ENCODE measurements around the gene DIP2B. TPM values are rescaled to one million over a fixed set of nuclear protein-coding genes. Genes with fewer than 3 reads are reported as not detected.

Gene DIP2B
- total RNA-seq, 2 experiments from 2014 or later: 29.2 to 29.4 TPM

DNA sequence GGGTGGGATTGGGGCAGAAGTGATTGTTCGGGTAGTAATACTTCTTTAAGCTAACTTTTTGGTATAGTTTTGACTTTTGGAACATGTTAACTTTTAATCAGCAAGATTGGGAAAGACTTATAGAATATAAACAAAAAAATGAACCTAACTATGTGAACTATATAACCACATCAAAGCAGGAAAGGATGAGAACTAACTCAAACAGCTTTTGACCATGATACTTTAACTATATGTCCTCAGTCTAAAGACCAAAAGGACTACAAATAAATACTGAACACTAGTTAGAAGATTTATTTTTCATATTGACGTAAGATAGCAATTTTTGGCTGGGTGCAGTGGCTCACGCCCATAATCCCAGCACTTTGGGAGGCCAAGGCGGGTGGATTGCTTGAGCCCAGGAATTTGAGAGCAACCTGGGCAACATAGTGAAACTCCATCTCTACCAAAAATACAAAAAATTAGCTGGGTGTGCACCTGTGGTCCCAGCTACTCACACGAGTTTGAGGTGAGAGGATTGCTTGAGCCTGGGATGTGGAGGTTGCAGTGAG lies 150.7 kb downstream of the DIP2B start:
- H3K4me1 Mint-ChIP-seq: peaks cover 6% of the 10 kb centered on the region
- H3K27ac Mint-ChIP-seq: no peak overlapping the region
- no peaks in the 10 kb centered on the region for H3K27me3 Mint-ChIP-seq
- no peak for ATAC-seq
- no peak for DNase-seq
- CTCF ChIA-PET: interaction anchor here (0.6 to 1.0 kb wide), 2 partner anchors 324 to 362 kb away, joined by 3 read pairs; no protein-coding TSS in a partner anchor
- no peaks in the 10 kb centered on the region for H3K9me3 Mint-ChIP-seq (ENCODE audit: low read depth)
- H3K36me3 Mint-ChIP-seq (ENCODE audit: low read depth): peaks cover 5% of the 10 kb centered on the region
- no peak overlapping the region for H3K4me3 Mint-ChIP-seq
- intact Hi-C loops (cut with DNase I, micrococcal nuclease): no loop called here
- POLR2A ChIA-PET: no interaction called here

DNA sequence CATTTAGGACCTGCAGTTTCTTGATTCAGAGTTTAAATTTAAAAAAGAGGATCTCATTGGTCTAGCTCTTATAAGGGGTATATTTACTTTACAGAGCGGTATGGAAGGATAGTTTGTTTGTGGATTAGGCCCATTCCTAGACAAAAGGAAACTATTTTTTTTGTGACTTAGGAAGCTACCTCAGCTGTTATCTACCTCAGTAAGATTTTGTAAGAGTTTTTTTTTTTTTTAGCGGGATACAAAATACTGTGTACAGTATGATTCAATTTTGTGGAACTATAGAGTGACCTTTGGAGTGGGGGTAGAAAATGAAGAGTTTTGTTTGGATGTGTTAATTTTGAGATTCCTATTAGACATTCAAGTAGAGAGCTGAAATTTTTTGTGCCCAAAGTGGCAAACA lies 154.5 kb downstream of the DIP2B start:
- no peaks in the 10 kb centered on the region for H3K27me3 Mint-ChIP-seq
- no peaks in the 10 kb centered on the region for H3K9me3 Mint-ChIP-seq (ENCODE audit: low read depth)
- ChIA-PET CTCF (interaction anchor here (0.9 to 2.1 kb wide), 3 partner anchors 15 to 154 kb away, joined by 3 to 9 read pairs (median 3); partner anchors contain the start of gene DIP2B), POLR2A (interaction anchor here (0.6 kb wide), 1 partner anchor 320 kb away, joined by 11 read pairs; no protein-coding TSS in a partner anchor)
- intact Hi-C loops (cut with DNase I, micrococcal nuclease): no loop called here
- ATAC-seq: no peak
- no peak for DNase-seq
- H3K27ac Mint-ChIP-seq: no peak overlapping the region
- peaks cover 9% of the 10 kb centered on the region for H3K36me3 Mint-ChIP-seq (ENCODE audit: low read depth)
- H3K4me1 Mint-ChIP-seq: peaks cover 5% of the 10 kb centered on the region
- no peak overlapping the region for H3K4me3 Mint-ChIP-seq

DNA sequence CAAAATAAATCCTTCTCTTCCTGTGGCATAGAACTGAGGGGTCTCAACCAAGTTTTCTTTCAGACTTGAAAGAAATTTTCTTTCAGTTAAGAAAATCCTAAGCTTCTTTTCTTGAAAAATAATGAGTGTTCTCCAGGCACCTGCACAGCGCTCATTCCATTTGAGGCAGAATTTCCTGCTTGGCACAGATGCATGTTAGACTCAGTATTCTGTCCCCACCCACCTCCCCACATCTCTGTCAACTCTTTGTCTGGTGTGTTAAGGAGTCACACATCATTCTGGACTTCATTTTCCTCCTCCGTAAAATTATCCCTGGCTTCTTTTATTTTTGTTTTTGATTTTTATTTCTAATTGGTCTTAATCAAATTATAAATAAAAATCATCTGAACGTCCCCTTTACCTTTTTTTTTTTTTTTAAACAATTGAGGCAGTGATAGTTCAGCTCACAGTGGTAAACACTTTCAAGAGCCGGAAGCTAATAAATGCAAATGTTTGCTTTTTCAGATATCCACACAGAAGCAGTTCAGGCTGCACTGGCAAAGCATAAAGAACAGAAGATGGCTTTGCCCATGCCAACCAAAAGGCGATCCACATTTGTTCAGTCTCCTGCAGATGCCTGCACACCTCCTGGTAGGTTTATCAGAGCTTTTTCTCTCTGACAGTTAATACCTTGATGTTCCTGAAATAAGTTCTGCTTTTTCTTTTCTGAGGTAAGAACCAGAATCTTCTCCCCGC lies 155.1 kb downstream of the DIP2B start:
- peaks cover 2% of the 10 kb centered on the region for H3K4me1 Mint-ChIP-seq
- peaks cover 9% of the 10 kb centered on the region for H3K36me3 Mint-ChIP-seq (ENCODE audit: low read depth)
- H3K4me3 Mint-ChIP-seq: no peak overlapping the region
- no peaks in the 10 kb centered on the region for H3K27me3 Mint-ChIP-seq
- intact Hi-C loops (cut with DNase I, micrococcal nuclease): no loop called here
- H3K27ac Mint-ChIP-seq: no peak overlapping the region
- no peaks in the 10 kb centered on the region for H3K9me3 Mint-ChIP-seq (ENCODE audit: low read depth)
- POLR2A ChIA-PET: no interaction called here
- no peak for ATAC-seq
- DNase-seq: no peak
- CTCF ChIA-PET: interaction anchor here (0.6 to 2.1 kb wide), 5 partner anchors 12 to 155 kb away, joined by 3 to 9 read pairs (median 3); partner anchors contain the start of gene DIP2B

DNA sequence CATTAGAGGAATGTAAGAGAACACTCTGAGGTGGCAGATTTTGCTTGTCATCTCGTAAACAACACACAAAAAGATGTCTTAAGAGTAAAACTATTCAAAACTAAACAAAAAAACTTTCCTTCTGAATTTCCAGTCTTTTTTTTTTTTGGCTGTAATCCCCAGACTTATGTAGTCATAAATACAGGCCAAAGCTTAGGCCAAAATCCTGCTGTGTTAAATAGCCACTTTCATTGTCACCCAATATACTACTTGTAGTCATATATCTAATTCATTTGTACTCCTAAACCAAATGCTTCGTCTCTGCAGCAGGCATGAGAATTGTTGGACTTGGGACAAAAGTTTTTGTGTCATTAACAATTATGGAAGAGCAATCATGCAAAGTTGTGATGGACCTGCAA lies 155.6 kb downstream of the DIP2B start:
- H3K4me3 Mint-ChIP-seq: no peak overlapping the region
- ChIA-PET CTCF (interaction anchor here (0.5 to 2.1 kb wide), 5 partner anchors 16 to 1325 kb away, joined by 3 to 9 read pairs (median 3); partner anchors contain the start of gene DIP2B), POLR2A (no interaction called here)
- H3K36me3 Mint-ChIP-seq (ENCODE audit: low read depth): peaks cover 9% of the 10 kb centered on the region
- ATAC-seq (no peak), DNase-seq (no peak)
- H3K27me3 Mint-ChIP-seq: no peaks in the 10 kb centered on the region
- intact Hi-C loops (cut with DNase I, micrococcal nuclease): no loop called here
- H3K27ac Mint-ChIP-seq: no peak overlapping the region
- no peaks in the 10 kb centered on the region for H3K9me3 Mint-ChIP-seq (ENCODE audit: low read depth)
- H3K4me1 Mint-ChIP-seq: no peaks in the 10 kb centered on the region

DNA sequence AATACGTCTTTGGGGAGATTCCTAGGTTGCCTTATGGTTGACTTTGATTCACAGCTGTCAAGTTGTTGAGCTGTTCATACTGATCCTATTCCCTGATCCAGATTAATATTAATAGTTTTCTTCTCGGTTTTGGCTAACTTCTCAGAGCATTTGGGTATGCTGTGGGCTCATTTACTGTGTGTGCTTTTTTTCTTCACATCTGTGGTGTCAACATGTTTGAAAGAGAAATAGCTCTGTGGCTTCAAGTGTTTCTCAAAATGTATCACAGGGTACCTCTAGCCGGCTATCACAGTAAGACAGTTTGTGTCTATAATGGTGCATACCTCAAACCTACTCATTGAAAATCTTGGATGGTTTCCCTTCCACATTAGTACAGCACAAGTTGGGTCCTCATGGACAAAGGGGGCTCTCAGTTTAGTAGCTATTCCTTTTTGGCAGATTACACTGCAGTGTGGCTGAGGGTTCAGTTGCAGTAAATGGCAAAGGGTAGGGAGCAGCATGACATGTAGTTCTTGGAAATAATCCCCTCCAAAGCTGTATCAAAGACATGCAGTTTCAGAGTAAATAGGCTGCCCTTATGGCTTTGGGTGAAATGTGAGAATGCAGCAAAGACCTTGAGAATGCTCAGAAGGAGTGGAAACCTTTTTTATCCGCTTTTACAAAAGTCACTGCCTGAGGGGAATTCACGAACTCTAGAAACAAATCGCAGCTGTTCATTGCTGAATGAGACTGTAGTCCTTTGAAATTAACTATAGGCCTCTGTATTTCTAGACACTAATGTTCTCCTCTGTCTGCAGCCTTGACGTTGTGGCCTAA lies 156.7 kb downstream of the DIP2B start:
- H3K27ac Mint-ChIP-seq: no peak overlapping the region
- intact Hi-C loops (cut with DNase I, micrococcal nuclease): no loop called here
- no peaks in the 10 kb centered on the region for H3K4me1 Mint-ChIP-seq
- no peaks in the 10 kb centered on the region for H3K27me3 Mint-ChIP-seq
- DNase-seq: no peak
- H3K9me3 Mint-ChIP-seq (ENCODE audit: low read depth): no peaks in the 10 kb centered on the region
- no peak overlapping the region for H3K4me3 Mint-ChIP-seq
- ATAC-seq: no peak
- H3K36me3 Mint-ChIP-seq (ENCODE audit: low read depth): peaks cover 9% of the 10 kb centered on the region
- ChIA-PET CTCF (interaction anchor here (1.0 kb wide), 1 partner anchor 157 kb away, joined by 5 read pairs; the partner anchor contains the start of gene DIP2B), POLR2A (interaction anchor here (0.6 kb wide), 2 partner anchors 157 to 194 kb away, joined by 3 to 6 read pairs; partner anchors contain the start of gene DIP2B)

DNA sequence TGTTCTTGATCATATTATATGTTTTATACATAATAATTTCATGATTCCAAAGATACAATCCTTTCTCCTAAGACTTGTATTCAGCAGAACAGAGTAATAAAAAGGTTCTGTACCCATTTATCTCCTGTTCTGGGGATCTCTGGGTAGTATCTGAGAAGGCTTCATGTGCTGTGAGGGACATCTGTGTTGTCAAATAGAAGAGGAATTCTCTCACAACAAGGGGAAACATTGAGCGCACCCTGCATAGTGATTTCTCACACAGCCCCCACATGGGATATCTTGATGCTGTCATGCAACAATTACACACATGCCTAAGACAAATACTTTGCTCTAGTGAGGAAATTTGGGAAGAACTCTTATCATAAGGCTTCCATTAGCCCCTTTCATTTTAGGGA lies 157.3 kb downstream of the DIP2B start:
- Mint-ChIP-seq H3K4me1 (no peaks in the 10 kb centered on the region), H3K9me3 (ENCODE audit: low read depth) (no peaks in the 10 kb centered on the region), H3K27ac (no peak overlapping the region), H3K4me3 (no peak overlapping the region), H3K36me3 (ENCODE audit: low read depth) (peaks cover 9% of the 10 kb centered on the region), H3K27me3 (no peaks in the 10 kb centered on the region)
- POLR2A ChIA-PET: interaction anchor here (0.6 kb wide), 1 partner anchor 195 kb away, joined by 3 read pairs; no protein-coding TSS in a partner anchor
- no peak for ATAC-seq
- no peak for DNase-seq
- CTCF ChIA-PET: interaction anchor here (0.6 to 0.7 kb wide), 2 partner anchors 14 to 158 kb away, joined by 3 read pairs; no protein-coding TSS in a partner anchor
- intact Hi-C loops (cut with DNase I, micrococcal nuclease): no loop called here

DNA sequence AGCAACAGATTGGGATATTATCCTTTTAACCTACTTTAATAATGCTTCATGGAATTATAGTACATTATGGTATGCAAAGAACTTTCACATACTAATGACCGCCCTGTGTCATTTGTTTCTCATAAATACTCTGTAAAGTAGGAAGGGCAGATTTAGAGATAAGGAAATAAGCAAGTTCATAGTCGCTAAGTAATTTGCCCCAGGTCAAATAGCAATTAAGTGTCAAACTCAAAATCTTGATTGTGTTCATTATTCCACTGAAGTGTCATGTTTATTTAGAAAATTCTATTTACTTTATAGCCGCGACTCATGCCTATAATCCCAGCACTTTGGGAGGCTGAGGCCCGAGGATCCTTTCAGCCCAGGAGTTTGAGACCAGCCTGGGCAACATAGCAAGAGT lies 160.4 kb downstream of the DIP2B start:
- Mint-ChIP-seq H3K9me3 (ENCODE audit: low read depth) (no peaks in the 10 kb centered on the region), H3K4me3 (no peak overlapping the region), H3K36me3 (ENCODE audit: low read depth) (peaks cover 7% of the 10 kb centered on the region), H3K27me3 (no peaks in the 10 kb centered on the region), H3K27ac (no peak overlapping the region), H3K4me1 (no peaks in the 10 kb centered on the region)
- intact Hi-C loops (cut with DNase I, micrococcal nuclease): no loop called here
- DNase-seq (no peak), ATAC-seq (no peak)
- POLR2A ChIA-PET: no interaction called here
- CTCF ChIA-PET: interaction anchor here (0.8 kb wide), 1 partner anchor 27 kb away, joined by 3 read pairs; no protein-coding TSS in a partner anchor

DNA sequence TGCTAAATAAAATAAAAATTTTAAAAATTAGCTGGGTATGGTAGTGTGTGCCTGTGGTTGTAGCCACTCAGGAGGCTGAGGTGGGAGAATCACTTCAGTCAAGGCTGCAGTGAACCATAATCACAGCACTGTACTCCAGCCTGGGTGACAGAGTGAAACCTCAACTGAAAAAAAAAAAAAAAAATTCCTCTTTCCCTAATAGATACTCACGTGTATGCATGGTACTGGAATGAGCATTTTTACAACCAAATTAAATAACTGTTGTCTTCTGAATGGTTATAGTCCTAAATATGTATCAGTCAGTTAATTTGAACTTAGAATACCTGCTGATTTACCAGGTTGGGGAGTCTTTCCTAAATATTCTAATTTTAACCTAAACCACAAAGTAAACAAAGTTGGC lies 160.8 kb downstream of the DIP2B start:
- CTCF ChIA-PET: no interaction called here
- POLR2A ChIA-PET: no interaction called here

DNA sequence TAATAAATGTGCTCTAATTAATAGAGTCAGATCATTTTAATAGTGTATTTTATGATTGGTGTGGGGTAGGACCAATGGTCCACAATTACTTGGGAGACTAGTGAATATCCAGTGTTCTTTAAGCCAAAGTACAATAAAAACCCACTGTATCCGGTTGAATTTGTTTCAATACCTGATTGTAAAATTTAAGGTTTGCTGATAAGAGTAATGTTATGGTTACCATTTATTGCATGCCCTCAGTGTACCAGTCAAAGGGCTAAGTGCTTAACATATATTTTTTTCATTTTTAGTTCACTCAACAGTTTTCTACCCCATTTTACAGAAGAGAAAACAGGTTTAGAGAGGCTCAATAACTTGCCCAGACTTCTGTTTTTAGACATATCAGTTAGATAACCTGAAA lies 161.2 kb downstream of the DIP2B start:
- no peak overlapping the region for H3K4me3 Mint-ChIP-seq
- DNase-seq (no peak), ATAC-seq (no peak)
- no peaks in the 10 kb centered on the region for H3K9me3 Mint-ChIP-seq (ENCODE audit: low read depth)
- POLR2A ChIA-PET: no interaction called here
- CTCF ChIA-PET: no interaction called here
- no peak overlapping the region for H3K27ac Mint-ChIP-seq
- H3K4me1 Mint-ChIP-seq: no peaks in the 10 kb centered on the region
- no peaks in the 10 kb centered on the region for H3K27me3 Mint-ChIP-seq
- intact Hi-C loops (cut with DNase I, micrococcal nuclease): no loop called here
- H3K36me3 Mint-ChIP-seq (ENCODE audit: low read depth): peaks cover 3% of the 10 kb centered on the region

More for the DNA sequence above, 160.8 kb downstream of the DIP2B start:
- no peaks in the 10 kb centered on the region for H3K4me1 Mint-ChIP-seq
- DNase-seq (no peak), ATAC-seq (no peak)
- no peak overlapping the region for H3K27ac Mint-ChIP-seq
- intact Hi-C loops (cut with DNase I, micrococcal nuclease): no loop called here
- H3K36me3 Mint-ChIP-seq (ENCODE audit: low read depth): peaks cover 4% of the 10 kb centered on the region
- no peaks in the 10 kb centered on the region for H3K9me3 Mint-ChIP-seq (ENCODE audit: low read depth)
- no peak overlapping the region for H3K4me3 Mint-ChIP-seq
- H3K27me3 Mint-ChIP-seq: no peaks in the 10 kb centered on the region

DNA sequence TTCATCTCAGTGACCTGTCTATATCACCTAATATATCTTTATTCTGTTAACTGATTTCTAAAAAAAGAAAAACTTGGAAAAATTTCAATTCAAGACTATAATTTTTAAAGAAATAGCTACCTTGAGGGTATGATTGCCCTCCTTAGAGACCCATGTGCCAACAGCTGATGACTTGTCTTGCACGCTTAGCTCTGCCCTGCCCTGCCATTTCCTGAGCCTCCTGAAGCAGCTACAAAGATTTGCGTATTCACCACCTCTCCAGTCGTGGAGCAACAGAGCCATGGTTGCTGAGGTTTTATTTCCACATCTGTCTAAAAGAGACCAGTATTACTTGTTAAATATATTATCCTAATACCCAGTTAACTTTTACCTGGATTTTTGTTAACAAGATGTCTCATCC lies 167.4 kb downstream of the DIP2B start:
- H3K4me1 Mint-ChIP-seq: no peaks in the 10 kb centered on the region
- no peak for DNase-seq
- H3K27ac Mint-ChIP-seq: no peak overlapping the region
- H3K4me3 Mint-ChIP-seq: no peak overlapping the region
- no peak for ATAC-seq
- ChIA-PET CTCF (interaction anchor here (0.6 kb wide), 1 partner anchor 12 kb away, joined by 3 read pairs; no protein-coding TSS in a partner anchor), POLR2A (no interaction called here)
- H3K36me3 Mint-ChIP-seq (ENCODE audit: low read depth): peaks cover 10% of the 10 kb centered on the region
- intact Hi-C loops (cut with DNase I, micrococcal nuclease): no loop called here
- no peaks in the 10 kb centered on the region for H3K27me3 Mint-ChIP-seq
- no peaks in the 10 kb centered on the region for H3K9me3 Mint-ChIP-seq (ENCODE audit: low read depth)

DNA sequence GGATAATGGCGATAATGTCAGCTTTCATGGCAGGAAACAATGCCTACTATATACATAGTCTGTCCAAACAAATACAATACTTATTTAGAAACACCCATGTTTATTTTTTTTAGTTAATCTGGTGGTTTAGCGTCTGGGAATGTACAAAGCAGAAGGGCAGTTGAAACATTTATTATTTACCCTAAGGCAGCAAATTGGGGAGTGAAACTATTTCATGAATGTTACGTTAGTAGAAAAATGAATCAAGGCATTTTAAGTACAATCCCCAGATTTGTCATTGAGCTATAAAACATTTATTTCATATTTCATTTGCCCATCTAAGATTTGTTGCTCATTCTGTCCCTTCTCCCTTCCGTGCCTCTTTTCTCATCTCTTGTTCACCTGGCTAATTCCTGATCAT lies 172.0 kb downstream of the DIP2B start:
- POLR2A ChIA-PET: no interaction called here
- no peaks in the 10 kb centered on the region for H3K9me3 Mint-ChIP-seq (ENCODE audit: low read depth)
- CTCF ChIA-PET: interaction anchor here (0.6 kb wide), 1 partner anchor 14 kb away, joined by 3 read pairs; no protein-coding TSS in a partner anchor
- ATAC-seq (no peak), DNase-seq (no peak)
- no peak overlapping the region for H3K27ac Mint-ChIP-seq
- H3K27me3 Mint-ChIP-seq: no peaks in the 10 kb centered on the region
- intact Hi-C loops (cut with DNase I, micrococcal nuclease): no loop called here
- no peak overlapping the region for H3K4me3 Mint-ChIP-seq
- H3K4me1 Mint-ChIP-seq: no peaks in the 10 kb centered on the region
- peaks cover 21% of the 10 kb centered on the region for H3K36me3 Mint-ChIP-seq (ENCODE audit: low read depth)
